GM12891 (cell line): ENCODE data around the gene U2AF2.

Source experiments
- POLR2A ChIP-seq: IDR thresholded peaks from 2 replicates; pipeline ENCODE4 v1.6.1; 2011; ENCODE audit warnings: low read depth, low read length, control low read depth
- POLR2AphosphoS5 ChIP-seq: IDR thresholded peaks from 2 replicates; pipeline ENCODE4 v1.6.1; 2011; ENCODE audit warnings: low read depth, low read length, control low read depth
- POU2F2 ChIP-seq: IDR thresholded peaks from 2 replicates; pipeline ENCODE4 v1.6.1; 2011; ENCODE audit warnings: low read depth, mild to moderate bottlenecking, control low read depth, low read length, moderate library complexity
- SPI1 ChIP-seq: IDR thresholded peaks from 2 replicates; pipeline ENCODE4 v1.6.1; 2011; ENCODE audit warnings: low read depth, low read length, control low read depth
- TAF1 ChIP-seq: IDR thresholded peaks from 2 replicates; pipeline ENCODE4 v1.6.1; 2011; ENCODE audit warnings: low read depth, low read length, control low read depth

DNA sequence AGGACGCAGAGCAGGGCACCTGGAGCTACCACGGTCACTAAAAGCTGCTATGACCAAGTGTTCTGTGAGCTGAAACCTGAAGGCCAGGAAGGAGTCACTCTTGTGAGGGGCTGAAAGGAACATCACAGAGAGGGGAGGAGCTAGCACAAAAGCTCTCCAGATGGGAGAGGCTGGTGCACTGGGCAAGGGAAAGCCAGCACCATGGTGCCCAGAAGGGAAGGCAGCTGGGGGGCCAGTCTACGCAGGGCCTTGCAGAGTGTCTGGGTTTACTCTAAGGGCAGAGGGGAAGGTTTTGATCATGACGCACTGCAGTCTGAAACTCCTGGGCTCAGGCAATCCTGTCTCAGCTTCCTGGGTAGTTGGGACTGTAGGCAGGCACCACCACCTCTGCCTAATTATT is 18.1 kb upstream of the U2AF2 start:
- TF ChIP-seq POLR2A: no peak
- TF ChIP-seq POLR2AphosphoS5: no peak
- no peak for TF ChIP-seq TAF1
- TF ChIP-seq SPI1: no peak
- no peak for TF ChIP-seq POU2F2
